Stimulated activated CD4-positive, alpha-beta T cell treated with anti-CD3 and anti-CD28 coated beads, Interleukin-15, amount 100 ng/mL, for 1 hour (primary cell): ENCODE results near the gene SLC22A23.

ENCODE experiments used
- DNase-seq, 2 donors: peaks; one replicate each; pipeline ENCODE4 v3.0.0-alpha.2; 2020; ENCODE audit warnings: low read depth in 1 of 2, low spot score in 1 of 2

Gene SLC22A23

GRCh38 chr6:3230900-3231246 is 226.0 kb downstream of the SLC22A23 start:
- DNase-seq: no peak

DNA sequence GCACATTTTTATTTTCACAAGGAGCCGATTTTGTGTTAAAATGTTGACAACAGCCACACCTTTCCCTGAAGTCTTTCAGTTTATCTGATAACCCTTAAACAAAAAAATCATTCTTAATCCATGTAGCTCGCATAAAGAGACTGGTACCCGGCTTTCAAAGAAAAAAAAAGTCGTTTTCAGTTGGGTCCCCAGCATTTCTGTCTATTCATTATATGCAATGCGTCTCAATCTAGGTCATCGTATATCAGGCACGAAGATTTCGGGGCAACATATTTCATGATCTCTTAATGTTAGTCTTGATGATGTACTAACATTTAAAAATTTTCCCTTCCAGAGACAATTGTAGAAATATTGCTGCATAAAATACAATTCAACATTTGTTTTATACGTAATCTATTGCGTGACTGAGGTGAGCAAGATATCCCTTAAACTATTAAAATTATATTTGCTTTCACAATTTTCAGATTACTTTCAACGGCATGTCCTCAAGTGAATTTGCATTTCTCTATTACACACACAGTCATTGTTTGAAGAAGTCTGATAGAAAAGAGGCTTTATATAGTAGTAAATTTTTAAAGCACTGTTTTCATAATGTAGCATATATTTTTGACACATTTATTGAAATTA is 226.5 kb downstream of the SLC22A23 start:
- DNase-seq: no peak

GRCh38 chr6:3229566-3230178 is 227.2 kb downstream of the SLC22A23 start:
- DNase-seq: no peak

DNA sequence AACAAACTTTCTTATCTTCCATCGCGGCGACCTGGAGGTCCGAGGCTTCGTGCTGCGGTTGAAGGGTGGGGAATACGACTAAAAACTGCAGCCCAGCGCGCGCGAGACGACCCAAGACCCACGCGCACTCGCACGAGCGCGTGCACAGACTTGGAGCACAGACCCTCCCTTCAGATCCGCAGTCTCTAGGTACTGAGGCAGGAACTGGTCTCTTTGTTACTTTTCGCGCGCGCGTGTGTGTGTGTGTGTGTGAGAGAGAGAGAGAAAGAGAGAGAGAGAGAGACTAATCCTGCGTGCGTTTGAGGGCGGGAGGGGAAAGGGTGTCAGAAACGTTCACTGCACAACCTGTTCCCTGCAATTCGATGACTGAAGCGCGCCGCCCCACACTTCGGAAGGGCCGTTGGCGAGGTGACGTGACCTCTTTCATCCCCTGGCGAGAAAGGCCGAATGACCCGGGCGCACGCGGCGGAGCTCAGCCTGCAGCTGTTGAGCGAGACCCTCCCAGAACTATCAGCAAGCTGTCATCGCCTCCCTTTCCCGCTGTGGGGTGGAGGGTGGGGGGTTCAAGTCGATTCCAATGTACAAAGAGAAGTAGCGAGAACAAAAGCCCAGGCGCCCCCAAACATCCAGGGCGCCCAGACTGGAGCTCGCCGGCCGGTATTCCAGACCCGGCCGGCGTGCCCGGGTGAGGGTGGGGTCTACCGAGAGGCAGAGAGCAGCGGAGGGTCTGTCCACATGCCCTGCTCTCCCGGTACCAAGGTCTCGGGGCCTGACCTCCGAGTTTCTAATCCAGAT is 227.9 kb downstream of the SLC22A23 start:
- no peak for DNase-seq

- no peak for DNase-seq
Measured at GRCh38 chr6:3228046-3228671, 228.7 kb downstream of the SLC22A23 start.

- no peak for DNase-seq
Measured at GRCh38 chr6:3227363-3228045, 229.3 kb downstream of the SLC22A23 start, which contains the start of gene TUBB2B. TUBB2B (minus strand) TSS chr6:3227653; CDS start chr6:3227543, 110 bp downstream.

GRCh38 chr6:3226481-3227362 is 230.1 kb downstream of the SLC22A23 start:
- DNase-seq: no peak

DNA sequence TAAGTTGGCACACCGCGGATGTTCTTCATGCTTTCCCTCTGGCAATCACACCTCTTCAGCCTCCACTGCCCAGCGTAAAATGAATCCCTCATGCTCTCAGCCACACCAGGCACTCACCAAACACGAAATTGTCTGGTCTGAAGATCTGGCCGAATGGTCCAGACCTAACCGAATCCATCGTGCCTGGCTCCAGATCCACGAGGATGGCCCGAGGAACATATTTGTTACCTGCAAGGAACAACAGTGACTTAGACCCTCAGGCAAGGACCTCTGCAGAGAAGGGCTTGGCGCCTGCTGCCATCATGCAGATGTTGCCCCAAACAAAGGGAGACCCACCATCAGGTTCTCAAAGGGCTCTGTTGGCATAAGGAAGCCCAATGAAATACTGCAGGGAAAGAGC is 230.8 kb downstream of the SLC22A23 start:
- DNase-seq: no peak

DNA sequence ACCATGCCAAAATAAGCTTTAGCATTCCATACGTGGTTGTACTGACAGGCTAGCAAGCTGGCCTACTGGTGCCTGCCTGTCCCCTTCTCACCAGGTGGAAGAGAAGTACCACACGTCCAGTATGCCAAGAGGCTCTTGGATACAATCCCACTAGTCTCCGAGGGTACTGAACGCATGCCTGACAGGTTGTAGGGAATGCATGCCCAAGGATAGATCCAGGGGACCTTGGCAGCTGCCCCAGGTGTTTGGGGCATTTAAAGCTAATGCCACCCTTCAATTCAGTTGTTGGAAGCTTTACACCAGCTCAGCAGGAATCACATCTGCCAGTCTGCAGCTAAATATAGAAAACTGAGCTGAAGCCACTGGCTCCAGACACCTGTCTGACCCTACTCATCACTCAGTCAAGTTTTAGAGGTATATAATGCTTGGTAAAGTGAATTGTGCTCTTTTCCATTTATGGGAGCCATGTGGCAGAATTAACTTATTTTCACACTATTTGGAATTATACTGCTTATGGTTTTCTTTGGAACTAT is 234.3 kb downstream of the SLC22A23 start:
- no peak for DNase-seq

DNA sequence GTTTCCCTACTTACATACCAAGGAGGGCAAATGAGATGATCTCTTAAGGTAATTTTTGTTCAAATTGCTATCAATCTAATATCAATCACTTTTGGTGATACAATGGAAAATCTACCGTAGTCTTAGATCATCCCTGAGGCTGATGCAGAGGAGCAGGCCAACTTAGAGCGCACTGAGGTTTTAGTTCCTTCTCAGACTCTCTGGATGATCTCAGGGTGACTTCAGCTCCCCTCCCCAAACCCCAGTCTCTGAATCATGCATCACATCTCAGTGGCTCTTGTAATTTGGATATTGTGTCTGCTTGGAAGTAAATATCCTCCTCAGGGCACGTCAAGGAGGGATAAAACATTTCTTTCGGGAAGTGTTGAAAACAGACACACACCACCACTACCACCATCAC is 235.3 kb downstream of the SLC22A23 start:
- no peak for DNase-seq

DNA sequence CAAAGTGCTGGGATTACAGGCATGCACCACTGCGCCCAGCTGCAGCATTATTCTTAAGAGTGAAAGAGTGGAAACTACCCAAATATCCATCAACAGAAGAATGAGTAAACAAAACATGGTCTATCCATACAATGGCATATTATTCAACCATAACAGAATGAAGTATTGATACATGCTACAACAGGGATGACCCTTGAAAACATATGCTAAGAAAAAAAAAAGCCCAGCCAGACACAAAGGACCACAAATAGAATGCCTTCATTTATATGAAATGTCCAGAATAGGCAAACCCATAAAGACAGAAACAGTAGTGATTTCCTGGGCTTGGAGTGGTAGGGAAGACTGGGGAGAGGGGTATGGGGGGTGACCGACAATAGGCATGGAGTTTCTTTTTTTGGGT is 236.5 kb downstream of the SLC22A23 start:
- no peak for DNase-seq
